Measurements from ENCODE around the gene NOL9. TPM values are rescaled to one million over a fixed set of nuclear protein-coding genes. Genes with fewer than 3 reads are reported as not detected.

The NOL9 gene
- total and polyA plus RNA-seq, 2 of the 13 experiments (the other 11 are each of a cell fraction or from before 2014, with no cell fraction given), result 18.0 to 24.7 TPM

GRCh38 chr1:6490181-6491080 lies 63.9 kb downstream of the NOL9 start (continued):
- peak; percentile 69 for TF ChIP-seq ARNTL (CRISPR knock-in tag; IDR thresholded peaks at IDR 0.05)
- 0 out of 2 replicates have a peak, but pooled peaks have one; percentile 56 for TF ChIP-seq ZNF446 (CRISPR knock-in tag; IDR thresholded peaks at IDR 0.05)
- TF ChIP-seq, protein P1, sequence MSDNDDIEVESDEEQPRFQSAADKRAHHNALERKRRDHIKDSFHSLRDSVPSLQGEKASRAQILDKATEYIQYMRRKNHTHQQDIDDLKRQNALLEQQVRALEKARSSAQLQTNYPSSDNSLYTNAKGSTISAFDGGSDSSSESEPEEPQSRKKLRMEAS (IDR thresholded peaks at IDR 0.05), result peak; percentile 36; the same call in 1 of the 2 replicates
- no peak for TF ChIP-seq RBAK (CRISPR knock-in tag; IDR thresholded peaks at IDR 0.05)
- TF ChIP-seq, protein P2, sequence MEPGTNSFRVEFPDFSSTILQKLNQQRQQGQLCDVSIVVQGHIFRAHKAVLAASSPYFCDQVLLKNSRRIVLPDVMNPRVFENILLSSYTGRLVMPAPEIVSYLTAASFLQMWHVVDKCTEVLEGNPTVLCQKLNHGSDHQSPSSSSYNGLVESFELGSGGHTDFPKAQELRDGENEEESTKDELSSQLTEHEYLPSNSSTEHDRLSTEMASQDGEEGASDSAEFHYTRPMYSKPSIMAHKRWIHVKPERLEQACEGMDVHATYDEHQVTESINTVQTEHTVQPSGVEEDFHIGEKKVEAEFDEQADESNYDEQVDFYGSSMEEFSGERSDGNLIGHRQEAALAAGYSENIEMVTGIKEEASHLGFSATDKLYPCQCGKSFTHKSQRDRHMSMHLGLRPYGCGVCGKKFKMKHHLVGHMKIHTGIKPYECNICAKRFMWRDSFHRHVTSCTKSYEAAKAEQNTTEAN (CRISPR knock-in tag; conservative IDR thresholded peaks at IDR 0.05), result no peak
- TF ChIP-seq ZNF281 (CRISPR knock-in tag; IDR thresholded peaks at IDR 0.05; ENCODE audit: borderline replicate concordance), result no peak
- no peak for TF ChIP-seq ATF3 (CRISPR knock-in tag; IDR thresholded peaks at IDR 0.05)
- TF ChIP-seq ZNF432 (CRISPR knock-in tag; IDR thresholded peaks at IDR 0.05; ENCODE audit: borderline replicate concordance), result peak; percentile 12; the same call in 1 of the 2 replicates
- no peak for TF ChIP-seq ZNF652 (CRISPR knock-in tag; IDR thresholded peaks at IDR 0.05; ENCODE audit: borderline replicate concordance, low read depth)
- peak; percentile 77; the same call in 1 of the 2 replicates for TF ChIP-seq ZNF691 (CRISPR knock-in tag; IDR thresholded peaks at IDR 0.05; ENCODE audit: borderline replicate concordance, low read depth)
- no peak for TF ChIP-seq ZBTB46 (CRISPR knock-in tag; IDR thresholded peaks at IDR 0.05; ENCODE audit: borderline replicate concordance)
- TF ChIP-seq TCF12 (IDR thresholded peaks at IDR 0.05), result no peak
- TF ChIP-seq TCF12 (CRISPR knock-in tag; IDR thresholded peaks at IDR 0.05), result no peak
- TF ChIP-seq ZNF256 (CRISPR knock-in tag; conservative IDR thresholded peaks at IDR 0.05), result no peak
- TF ChIP-seq SOX6 (IDR thresholded peaks at IDR 0.05), result no peak
- TF ChIP-seq SOX6 (CRISPR knock-in tag; IDR thresholded peaks at IDR 0.05), result no peak
- no peak for TF ChIP-seq ZBTB1 (CRISPR knock-in tag; IDR thresholded peaks at IDR 0.05; ENCODE audit: borderline replicate concordance)
- no peak for TF ChIP-seq ZIK1 (CRISPR knock-in tag; IDR thresholded peaks at IDR 0.05; ENCODE audit: borderline replicate concordance, low read depth)
- TF ChIP-seq ZNF572 (CRISPR knock-in tag; IDR thresholded peaks at IDR 0.05), result peak; percentile 18; the same call in 1 of the 2 replicates
- TF ChIP-seq HOXA3 (CRISPR knock-in tag; IDR thresholded peaks at IDR 0.05), result peak; percentile 12; the same call in 1 of the 2 replicates
- no peak for TF ChIP-seq TMF1 (CRISPR knock-in tag; IDR thresholded peaks at IDR 0.05; ENCODE audit: low read depth)
- TF ChIP-seq JUND (CRISPR knock-in tag; IDR thresholded peaks at IDR 0.05), result no peak
